Lung (tissue), 12 donors: ENCODE data around the gene MUC21. TPM values are rescaled to one million over a fixed set of nuclear protein-coding genes. Genes with fewer than 3 reads are reported as not detected.
A peak's percentile ranks its signal among the peaks of the same experiment; 100 is the strongest.

Source experiments
- ATAC-seq: fragments of 200-7000 bp; cut with Tn5 transposase; one replicate; pipeline ENCODE4 v1.9.1; 2020; ENCODE audit warnings: moderate number of reproducible peaks; ENCODE audit not compliant: insufficient read depth, low FRiP score
- DNase-seq, 3 donors: peaks; one replicate each; pipeline ENCODE4 v3.0.0-alpha.2; 2013 to 2017
- H3K27ac ChIP-seq, 2 donors: one replicate each; pipeline ENCODE4 v1.5.1; 2013; ENCODE audit warnings: mild to moderate bottlenecking in 2 of 2, moderate library complexity in 2 of 2, control low read depth in 1 of 2, inconsistent platforms in 1 of 2, low read depth in 1 of 2, low read length in 1 of 2
- H3K27me3 ChIP-seq, 3 donors: one replicate each; pipeline ENCODE4 v1.5.1; 2013; ENCODE audit warnings: low read length in 2 of 3; ENCODE audit not compliant: control insufficient read depth in 3 of 3, insufficient read depth in 3 of 3
- H3K36me3 ChIP-seq, 4 donors: one replicate each; pipeline ENCODE4 v1.5.1; 2013; ENCODE audit warnings: low read length in 4 of 4, mild to moderate bottlenecking in 1 of 4, moderate library complexity in 1 of 4; ENCODE audit not compliant: control insufficient read depth in 4 of 4, insufficient read depth in 4 of 4
- H3K4me1 ChIP-seq, 5 donors: one replicate each; pipeline ENCODE4 v1.5.1; 2013; ENCODE audit warnings: low read length in 5 of 5, mild to moderate bottlenecking in 2 of 5, moderate library complexity in 1 of 5; ENCODE audit not compliant: control insufficient read depth in 5 of 5, insufficient read depth in 5 of 5
- H3K4me3 ChIP-seq: one replicate; pipeline ENCODE4 v1.5.1; 2013; ENCODE audit warnings: mild to moderate bottlenecking, control low read depth, moderate library complexity
- H3K9ac ChIP-seq, 2 donors: one replicate each; pipeline ENCODE4 v1.5.1; 2013; ENCODE audit warnings: low read length in 2 of 2, control low read depth in 1 of 2; ENCODE audit not compliant: insufficient read depth in 1 of 2
- H3K9me3 ChIP-seq, 4 donors: one replicate each; pipeline ENCODE4 v1.5.1; 2013; ENCODE audit warnings: low read length in 3 of 4, mild to moderate bottlenecking in 1 of 4, moderate library complexity in 1 of 4; ENCODE audit not compliant: control insufficient read depth in 4 of 4, insufficient read depth in 3 of 4
- CTCF ChIP-seq: IDR thresholded peaks from 2 replicates; pipeline ENCODE4 v1.5.1; 2012; ENCODE audit warnings: mild to moderate bottlenecking; ENCODE audit errors: control extremely low read depth, extremely low read depth
- WGBS, 2 donors: extraction: QIAGEN DNeasy Blood & Tissue Kit; methylation state at CpG; one replicate each; pipeline ENCODE4 v1.1.7; 2013; 5-methylcytosine and 5-hydroxymethylcytosine counted together
- polyA plus RNA-seq, 2 donors: library from polyadenylated mRNA; stranded (reverse); fragments of 200-250 nt; gene quantifications; one replicate each; pipeline ENCODE4 v1.2.1, GENCODE V29; 2013
- total RNA-seq, 2 donors: library from RNA; depleted of rRNA in 1 of 2; stranded (reverse); fragments of >200 nt in 1 of 2; gene quantifications; one replicate each; pipeline ENCODE4 v1.2.1, GENCODE V29; 2014 to 2021
- donor health status: control.
- donor health status: control.
- donor health status: Bipolar disorder and iron deficiency.
- donor health status: healthy.
- donor health status: DM: yes; HTN: yes; CAD: no.

Gene MUC21
- total and polyA plus RNA-seq, 4 donors = 0.40 to 8.6 (median 4.0) TPM

- Histone ChIP-seq H3K9ac (no peak overlapping the region), H3K9me3 (peaks cover 0 to 4% (median 0%) of the 10 kb centered on the region in 4 donors), H3K27me3 (peaks cover 0 to 8% (median 0%) of the 10 kb centered on the region in 3 donors), H3K4me1 (peaks cover 0 to 12% (median 0%) of the 10 kb centered on the region in 5 donors), H3K4me3 (no peak overlapping the region), H3K27ac (no peak overlapping the region), H3K36me3 (no peaks in the 10 kb centered on the region)
- WGBS, 2 donors = 83 to 87% methylated on average over 5 of the region's 5 CpGs
- no peak for ATAC-seq
- DNase-seq = no peak
- TF ChIP-seq CTCF = no peak
These were observed 31.5 kb upstream of the MUC21 start for GRCh38 chr6:30951907-30952469.

- DNase-seq = no peak
- H3K4me1 ChIP-seq = peaks cover 0 to 12% (median 0%) of the 10 kb centered on the region in 5 donors
- peaks cover 0 to 4% (median 0%) of the 10 kb centered on the region in 4 donors for H3K9me3 ChIP-seq
- TF ChIP-seq CTCF = no peak
- H3K36me3 ChIP-seq = no peaks in the 10 kb centered on the region
- WGBS, 2 donors = 62 to 63% methylated on average over 9 of the region's 9 CpGs
- H3K27me3 ChIP-seq = peaks cover 0 to 8% (median 0%) of the 10 kb centered on the region in 3 donors
- no peak overlapping the region for H3K4me3 ChIP-seq
- H3K27ac ChIP-seq = peak overlapping the region in 1 of 2 donors; percentile 81
- no peak for ATAC-seq
- H3K9ac ChIP-seq = peak overlapping the region; percentile 44 to 63
These were observed 28.7 kb upstream of the MUC21 start for GRCh38 chr6:30954631-30955366.

- peaks cover 0 to 8% (median 2%) of the 10 kb centered on the region in 3 donors for H3K27me3 ChIP-seq
- H3K9me3 ChIP-seq = peaks cover 0 to 4% (median 0%) of the 10 kb centered on the region in 4 donors
- peak overlapping the region; percentile 27 for H3K4me3 ChIP-seq
- DNase-seq (peak; percentile 63 to 73 (median 69)), ATAC-seq (peak; percentile 87)
- H3K9ac ChIP-seq = peak overlapping the region; percentile 44 to 63
- no peak for TF ChIP-seq CTCF
- no peaks in the 10 kb centered on the region for H3K36me3 ChIP-seq
- H3K27ac ChIP-seq = peak overlapping the region in 1 of 2 donors; percentile 81
- H3K4me1 ChIP-seq = peaks cover 0 to 12% (median 0%) of the 10 kb centered on the region in 5 donors
- WGBS, 2 donors = 2% methylated on average over 46 of the region's 46 CpGs
These were observed 28.0 kb upstream of the MUC21 start for GRCh38 chr6:30955367-30956042.
